Measurements from ENCODE around the gene VTI1B.

- TF ChIP-seq POLR2A (IDR thresholded peaks at IDR 0.05; ENCODE audit: low read depth) = no peak
- TF ChIP-seq CTCF (IDR thresholded peaks at IDR 0.05) = no peak
- TF ChIP-seq EP300 (IDR thresholded peaks at IDR 0.05) = no peak
- TF ChIP-seq POLR2AphosphoS5 (IDR thresholded peaks at IDR 0.05) = no peak
These were observed 45.4 kb upstream of the VTI1B start for GRCh38 chr14:67719866-67720265.

All from esophagus muscularis mucosa (tissue), 4 donors.